ENCODE results near the gene VIPR2.

Gene VIPR2

GRCh38 chr7:159141660-159142059, 3.0 kb downstream of the VIPR2 start:
- intact Hi-C loops (cut with DNase I) = no loop called here
- peak in 2 of 10 donors; percentile 47 to 60 for DNase-seq

DNA sequence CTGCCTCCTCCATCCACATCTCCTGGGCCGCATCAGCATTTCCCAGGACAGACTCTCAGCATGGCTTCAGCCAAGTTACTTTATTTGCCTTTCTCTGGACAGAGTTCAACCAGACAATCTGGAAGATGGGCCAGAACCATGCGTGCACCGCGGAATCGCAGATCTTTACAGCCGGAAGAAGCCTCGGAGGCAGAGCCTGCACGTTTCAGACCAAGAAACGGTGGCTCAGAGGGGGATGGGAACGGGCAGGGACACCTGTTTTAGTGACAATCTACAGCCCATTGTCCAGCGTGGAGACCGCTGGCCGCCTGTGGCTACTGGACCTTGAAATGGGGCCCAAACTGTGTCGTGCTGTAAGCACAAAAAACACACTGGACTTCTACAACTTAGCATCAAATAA, 3.5 kb downstream of the VIPR2 start:
- DNase-seq = peak in 2 of 10 donors; percentile 40 to 79
- intact Hi-C loops (cut with DNase I) = no loop called here

DNA sequence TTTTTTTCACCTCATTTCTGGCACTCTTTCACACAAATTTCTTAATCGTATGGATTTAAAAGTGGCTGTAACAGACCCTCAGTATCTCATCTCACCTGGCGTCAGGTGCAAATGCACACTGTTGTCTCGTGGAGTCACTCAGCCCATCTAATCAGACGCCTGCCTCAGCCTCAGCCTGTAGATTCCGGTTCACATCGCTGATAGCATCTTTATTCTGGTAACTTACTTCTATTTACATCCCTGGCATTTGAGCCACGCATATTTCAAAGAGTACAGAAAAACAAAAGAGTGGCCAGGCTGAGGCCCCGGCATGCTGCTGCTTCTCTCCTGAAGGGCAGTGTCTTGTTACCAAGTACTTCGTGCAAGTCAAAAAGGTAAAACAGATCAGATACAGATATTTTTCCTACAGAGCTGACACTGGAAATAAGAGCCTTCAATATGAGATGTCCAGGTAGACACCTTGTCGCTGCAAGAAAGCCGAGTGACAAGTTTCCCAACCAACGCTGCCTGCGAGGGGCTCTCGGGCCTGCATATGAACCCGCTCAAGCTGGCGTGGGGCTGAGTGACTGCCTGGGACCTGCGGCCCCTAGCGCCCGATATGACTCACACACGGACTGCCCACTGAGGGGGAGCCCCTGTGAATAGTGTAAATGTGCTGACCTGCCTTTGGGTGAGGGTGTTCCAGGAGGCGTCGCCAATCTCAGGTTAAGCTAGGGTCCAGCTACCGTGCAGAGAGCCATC, 4.3 kb downstream of the VIPR2 start:
- DNase-seq = peak in 2 of 10 donors; percentile 67 to 74
- intact Hi-C loops (cut with DNase I) = no loop called here

DNA sequence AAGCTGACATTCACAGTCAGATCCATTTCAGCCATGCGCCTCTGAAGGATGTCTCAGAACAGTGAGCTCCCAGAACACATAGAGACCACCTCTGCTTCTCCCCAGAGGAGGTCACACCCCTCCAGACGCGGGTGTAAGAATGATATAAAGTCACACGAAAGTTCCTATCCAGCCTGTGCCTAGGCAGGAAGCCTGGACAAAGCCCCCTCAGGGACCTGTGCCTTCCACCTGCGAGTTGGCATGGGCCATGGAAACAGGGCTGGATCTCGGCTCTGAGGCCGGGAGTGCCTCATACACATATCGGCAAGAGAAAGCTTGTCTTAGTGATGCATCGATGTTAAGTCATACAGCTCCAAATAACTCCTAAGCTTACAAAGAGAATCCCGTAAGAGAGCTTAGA, 5.0 kb downstream of the VIPR2 start:
- DNase-seq = peak in 3 of 10 donors; percentile 24 to 55 (median 53)
- intact Hi-C loops (cut with DNase I) = no loop called here

- intact Hi-C loops (cut with DNase I) = no loop called here
These were observed 5.5 kb downstream of the VIPR2 start for GRCh38 chr7:159139202-159139601.

GRCh38 chr7:159138508-159138907, 6.2 kb downstream of the VIPR2 start:
- intact Hi-C loops (cut with DNase I) = no loop called here
- DNase-seq = no peak

More at GRCh38 chr7:159139202-159139601, 5.5 kb downstream of the VIPR2 start:
- peak in 1 of 10 donors; percentile 52 for DNase-seq

DNA sequence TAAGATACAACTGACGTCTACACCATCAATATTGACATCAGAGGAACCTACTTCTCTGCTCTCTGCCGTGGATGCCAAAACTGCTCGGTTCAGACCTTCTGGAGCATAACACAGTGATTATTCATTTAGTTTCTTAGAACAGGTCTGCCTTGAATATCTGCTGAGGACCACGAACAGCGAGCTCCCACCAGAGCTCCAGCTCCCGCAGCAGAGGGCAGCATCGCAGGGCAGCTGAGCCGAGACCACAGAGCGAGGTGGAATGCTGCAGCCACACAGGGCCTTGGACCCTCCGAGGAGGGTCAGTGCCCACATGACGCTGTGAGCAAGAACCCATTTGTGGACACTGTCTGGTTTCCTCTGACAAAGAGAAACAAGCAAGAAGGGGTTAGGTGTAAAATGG, 6.8 kb downstream of the VIPR2 start:
- peak in 3 of 10 donors; percentile 56 to 70 (median 58) for DNase-seq
- intact Hi-C loops (cut with DNase I) = loop anchor here (2.0 kb wide), 1 partner anchor 19 kb away; no protein-coding TSS in a partner anchor

- DNase-seq = peak in 3 of 10 donors; percentile 42 to 52 (median 46)
These were observed 7.8 kb downstream of the VIPR2 start for GRCh38 chr7:159136846-159137245.

DNA sequence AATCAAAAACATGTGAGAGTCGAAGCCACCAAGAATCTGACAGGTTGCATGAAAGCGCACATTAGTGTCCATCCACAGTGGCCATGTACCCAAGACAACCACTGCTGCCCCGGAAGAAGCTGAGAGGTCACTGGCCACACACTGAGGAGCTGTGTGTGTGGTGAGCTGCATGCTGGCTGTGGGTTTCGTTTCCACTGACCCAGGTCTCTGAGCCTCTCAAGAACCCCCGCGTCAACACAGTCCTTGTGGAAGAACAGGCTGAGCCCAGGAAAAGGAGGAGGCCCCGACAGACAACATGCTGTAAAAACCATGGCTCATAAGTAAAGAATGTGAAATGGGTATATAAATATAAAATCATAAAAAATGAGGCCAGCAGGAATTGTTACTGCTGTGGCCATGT, 8.2 kb downstream of the VIPR2 start:
- intact Hi-C loops (cut with DNase I) = loop anchor here (2.0 kb wide), 1 partner anchor 20 kb away; no protein-coding TSS in a partner anchor
- DNase-seq = peak in 1 of 10 donors; percentile 30

More at GRCh38 chr7:159136846-159137245, 7.8 kb downstream of the VIPR2 start:
- intact Hi-C loops (cut with DNase I) = loop anchor here (2.0 kb wide), 1 partner anchor 20 kb away; no protein-coding TSS in a partner anchor

- peak in 2 of 10 donors; percentile 50 to 51 for DNase-seq
- intact Hi-C loops (cut with DNase I) = loop anchor here (2.0 kb wide), 1 partner anchor 21 kb away; no protein-coding TSS in a partner anchor
These were observed 8.7 kb downstream of the VIPR2 start for GRCh38 chr7:159136013-159136412.

GRCh38 chr7:159132670-159133443, 11.8 kb downstream of the VIPR2 start:
- DNase-seq = peak in 1 of 10 donors; percentile 47
- intact Hi-C loops (cut with DNase I) = loop anchor here (1.0 kb wide), 1 partner anchor 29 kb away; no protein-coding TSS in a partner anchor

GRCh38 chr7:159130820-159131219, 13.8 kb downstream of the VIPR2 start:
- intact Hi-C loops (cut with DNase I) = no loop called here
- no peak for DNase-seq

DNA sequence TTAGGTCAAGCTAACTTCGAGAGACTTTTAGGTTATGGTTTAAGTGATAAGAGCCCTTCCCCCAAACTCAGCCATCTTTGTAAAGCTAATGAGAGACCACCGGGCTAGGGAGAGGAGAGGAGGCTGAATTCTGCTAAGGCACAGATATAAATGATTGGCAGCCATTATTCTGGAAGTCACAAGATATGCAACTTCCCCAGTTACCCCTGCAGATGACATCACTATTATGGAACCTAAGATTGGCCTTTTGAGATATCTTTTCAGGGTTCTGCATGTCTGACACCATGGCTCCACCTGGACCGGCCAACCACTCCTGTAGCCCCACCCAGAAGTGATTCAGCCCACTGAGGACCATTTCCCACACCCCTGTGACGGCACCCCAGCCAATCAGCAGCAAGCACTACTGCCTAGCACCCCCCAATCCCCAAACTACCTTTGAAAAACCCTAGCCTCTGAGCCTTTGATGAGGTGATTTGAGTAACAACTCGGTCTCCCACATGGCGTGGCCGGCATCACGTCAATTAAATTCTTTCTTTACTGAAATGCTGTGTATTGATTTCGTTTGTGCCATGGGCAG, 14.4 kb downstream of the VIPR2 start:
- intact Hi-C loops (cut with DNase I) = no loop called here
- peak in 1 of 10 donors; percentile 32 for DNase-seq

- intact Hi-C loops (cut with DNase I) = no loop called here
- DNase-seq = peak in 2 of 10 donors; percentile 35 to 37
These were observed 15.9 kb downstream of the VIPR2 start for GRCh38 chr7:159128767-159129166.

DNA sequence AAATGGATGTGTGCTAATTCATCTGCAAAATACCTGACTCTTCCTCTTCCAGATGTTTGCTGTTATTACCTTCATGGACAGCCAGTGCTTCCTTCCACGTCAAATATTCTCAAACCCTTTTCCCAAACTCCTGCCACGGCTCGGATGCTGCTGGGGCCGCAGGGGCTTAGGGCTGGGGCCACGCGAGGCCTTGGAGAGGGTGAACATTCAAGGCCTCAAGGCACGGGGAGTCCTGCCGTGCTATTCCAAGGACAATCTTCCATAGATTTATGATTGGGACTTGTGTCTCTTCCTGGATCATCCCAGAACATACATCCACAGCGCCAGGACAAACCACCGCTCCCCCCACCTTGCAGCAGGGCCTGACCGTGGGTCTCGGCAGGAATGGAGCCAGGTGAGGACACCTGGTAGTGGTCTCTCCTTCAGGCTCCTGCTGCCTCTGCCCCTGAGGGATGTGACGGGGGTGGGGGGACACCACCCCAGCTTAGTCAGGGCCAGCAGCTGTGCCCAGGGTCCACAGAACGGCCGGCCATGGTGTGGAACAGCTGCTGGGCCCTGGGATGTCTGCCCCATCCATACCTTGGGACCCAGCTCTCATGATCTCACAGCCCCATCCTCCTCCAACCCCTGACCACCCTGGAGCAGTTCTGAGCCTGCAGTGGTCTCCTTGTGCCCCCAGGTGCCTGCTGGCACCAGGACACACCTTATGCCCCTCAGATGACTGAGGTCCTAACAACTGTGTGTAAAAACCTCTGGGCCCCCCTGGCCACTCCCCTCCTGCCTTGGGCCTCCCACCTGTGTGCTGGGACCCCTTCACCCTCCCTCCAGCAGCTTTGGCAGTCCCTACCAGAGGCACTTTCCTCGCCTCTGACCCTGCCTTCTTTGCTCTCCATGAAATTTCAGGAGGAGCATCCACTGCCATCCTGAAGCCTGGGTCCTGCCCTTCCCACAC, 16.7 kb downstream of the VIPR2 start:
- peak in 3 of 10 donors; percentile 48 to 55 (median 48) for DNase-seq
- intact Hi-C loops (cut with DNase I) = no loop called here

- intact Hi-C loops (cut with DNase I) = no loop called here
- peak in 2 of 10 donors; percentile 47 to 50 for DNase-seq
These were observed 18.1 kb downstream of the VIPR2 start for GRCh38 chr7:159126311-159127260.

DNA sequence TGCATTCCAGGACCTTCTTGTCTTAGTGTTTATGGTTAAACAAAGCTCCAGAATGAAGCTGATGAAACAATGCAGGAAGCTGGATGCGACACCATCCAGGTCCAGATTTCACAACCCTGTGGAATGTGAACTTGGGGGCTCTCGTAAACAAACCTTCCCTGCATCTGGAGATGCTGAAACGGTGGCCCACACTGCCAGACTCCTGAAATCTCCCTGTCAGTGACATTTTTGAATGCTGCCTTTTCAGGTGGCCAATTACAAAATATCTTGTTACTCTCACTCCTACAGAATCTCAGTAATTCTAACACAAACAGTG, 18.8 kb downstream of the VIPR2 start:
- DNase-seq = no peak
- intact Hi-C loops (cut with DNase I) = no loop called here

GRCh38 chr7:159125104-159125954, 19.3 kb downstream of the VIPR2 start:
- peak in 1 of 10 donors; percentile 42 for DNase-seq
- intact Hi-C loops (cut with DNase I) = no loop called here
